ENCODE measurements around the gene SCAI.
A peak's percentile ranks its signal among the peaks of the same experiment; 100 is the strongest.
"Not testable (repeated sequence)": the region's sequence is repeated elsewhere in the genome, so short reads cannot be mapped to it uniquely, and the experiment has no call there.

The SCAI gene

GRCh38 chr9:125143377-125144090 is at the start of gene SCAI:
Gene SCAI, minus strand, starts transcription at chr9:125143528. Its CDS starts 91 bp downstream, at chr9:125143437.
- DNase-seq (ENCODE audit: extremely low read depth in 1 of 2, low read depth in 1 of 2): peak; percentile 95 to 97

DNA sequence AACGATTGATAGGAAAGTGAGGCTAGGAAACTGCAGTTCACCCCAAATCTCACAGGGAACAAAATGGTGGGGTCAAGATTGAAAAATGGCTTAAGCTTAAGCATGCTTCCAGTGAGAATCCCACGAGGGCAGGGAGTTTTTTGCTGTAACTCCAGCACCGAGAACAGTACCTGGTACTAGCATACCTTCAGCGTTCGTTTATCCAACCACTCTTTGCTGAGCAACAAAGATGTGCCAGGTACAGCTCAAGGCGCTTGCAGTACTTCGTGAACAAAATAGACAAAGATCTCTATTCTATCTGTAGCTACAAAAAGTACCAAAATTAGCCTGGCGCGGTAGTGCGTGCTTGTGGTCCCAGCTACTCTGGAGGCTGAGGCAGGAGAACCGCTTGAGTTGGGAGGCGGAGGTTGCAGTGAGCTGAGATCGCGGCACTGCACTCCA is 47.1 kb upstream of the SCAI start:
- DNase-seq (ENCODE audit: extremely low read depth in 1 of 2, low read depth in 1 of 2): no peak

GRCh38 chr9:125189361-125190289 is 46.3 kb upstream of the SCAI start, which contains the start of gene PPP6C:
Gene PPP6C, minus strand, starts transcription at chr9:125189803. Its CDS starts 85 bp downstream, at chr9:125189718.
- peak; percentile 92 to 97 for DNase-seq (ENCODE audit: extremely low read depth in 1 of 2, low read depth in 1 of 2)

DNA sequence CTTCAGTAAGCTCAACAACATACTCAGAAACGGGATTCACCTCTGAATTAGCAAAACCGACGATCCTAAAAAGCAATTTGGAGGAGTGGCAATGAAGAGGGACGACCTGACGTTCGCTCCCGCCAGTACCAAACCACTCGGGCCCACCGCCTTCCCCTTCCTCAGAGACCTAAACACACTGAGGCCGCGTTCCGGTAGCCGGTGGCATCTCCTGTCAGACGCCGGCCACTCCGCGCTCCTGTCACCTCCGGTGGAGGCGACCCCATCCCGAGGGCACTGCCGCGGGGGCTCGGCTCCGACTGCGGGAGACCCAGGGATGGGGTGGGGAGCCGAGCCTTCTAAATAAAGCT is 45.7 kb upstream of the SCAI start:
- DNase-seq (ENCODE audit: extremely low read depth in 1 of 2, low read depth in 1 of 2): peak in 1 of 2 donors; percentile 21

DNA sequence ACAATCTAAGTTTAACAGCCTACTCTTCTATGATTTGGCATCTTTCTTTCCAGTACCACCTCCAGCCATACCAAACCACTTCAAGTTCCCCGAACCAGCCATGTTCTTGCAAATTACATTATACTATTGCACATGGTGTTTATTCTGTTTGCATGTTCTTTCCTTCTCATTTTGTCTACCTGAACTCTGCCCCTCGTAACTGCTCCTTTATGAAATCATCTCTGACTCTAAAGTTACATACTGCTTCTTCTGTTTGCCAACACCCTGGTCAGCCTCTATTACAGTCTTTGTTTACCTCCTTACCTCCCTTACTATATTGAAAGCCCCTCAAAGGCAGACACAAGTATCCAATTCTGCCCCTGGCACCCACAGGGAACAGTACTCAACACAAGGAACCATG is 40.2 kb upstream of the SCAI start:
- DNase-seq (ENCODE audit: extremely low read depth in 1 of 2, low read depth in 1 of 2): no peak

- no peak for DNase-seq (ENCODE audit: extremely low read depth in 1 of 2, low read depth in 1 of 2)
Observed at GRCh38 chr9:125183054-125183453, 39.7 kb upstream of the SCAI start.

DNA sequence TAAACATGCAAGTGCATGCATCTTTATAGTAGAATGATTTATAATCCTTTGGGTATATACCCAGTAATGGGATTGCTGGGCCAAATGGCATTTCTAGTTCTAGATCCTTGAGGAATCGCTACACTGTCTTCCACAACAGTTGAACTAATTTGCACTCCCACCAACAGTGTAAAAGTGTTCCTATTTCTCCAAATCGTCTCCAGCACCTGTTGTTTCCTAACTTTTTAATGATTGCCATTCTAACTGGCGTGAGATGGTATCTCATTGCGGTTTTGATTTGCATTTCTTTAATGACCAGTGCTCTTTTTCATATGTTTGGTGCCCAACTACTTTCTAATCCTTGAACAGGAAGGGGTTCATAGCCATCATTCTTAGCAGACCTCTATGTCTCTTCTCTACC is 38.4 kb upstream of the SCAI start:
- not testable (repeated sequence) for DNase-seq (ENCODE audit: extremely low read depth in 1 of 2, low read depth in 1 of 2)

- DNase-seq (ENCODE audit: extremely low read depth in 1 of 2, low read depth in 1 of 2): no peak
Observed at GRCh38 chr9:125180876-125181275, 37.5 kb upstream of the SCAI start.

- not testable (repeated sequence) for DNase-seq (ENCODE audit: extremely low read depth in 1 of 2, low read depth in 1 of 2)
Observed at GRCh38 chr9:125179776-125180175, 36.4 kb upstream of the SCAI start.

GRCh38 chr9:125177888-125178287 is 34.6 kb upstream of the SCAI start:
- no peak for DNase-seq (ENCODE audit: extremely low read depth in 1 of 2, low read depth in 1 of 2)

DNA sequence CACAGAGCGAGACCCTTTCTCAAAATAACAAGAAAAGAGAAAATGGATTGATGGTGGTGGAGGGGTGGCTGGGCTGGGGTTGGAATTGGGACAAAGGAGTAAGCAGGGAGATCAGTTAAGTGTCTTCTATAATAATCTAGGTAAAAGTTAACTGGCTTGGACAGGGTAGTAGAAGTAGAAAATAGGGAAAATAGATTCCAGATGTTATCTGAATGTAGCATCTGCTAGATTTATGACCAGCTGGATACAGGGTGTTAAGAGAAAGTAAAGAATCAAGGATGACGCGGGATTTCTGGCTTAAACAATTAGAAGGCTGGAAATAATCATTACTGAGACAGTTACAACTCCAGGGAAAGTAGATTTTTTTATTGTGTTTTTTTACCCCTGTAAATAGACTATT is 33.3 kb upstream of the SCAI start:
- DNase-seq (ENCODE audit: extremely low read depth in 1 of 2, low read depth in 1 of 2): no peak

DNA sequence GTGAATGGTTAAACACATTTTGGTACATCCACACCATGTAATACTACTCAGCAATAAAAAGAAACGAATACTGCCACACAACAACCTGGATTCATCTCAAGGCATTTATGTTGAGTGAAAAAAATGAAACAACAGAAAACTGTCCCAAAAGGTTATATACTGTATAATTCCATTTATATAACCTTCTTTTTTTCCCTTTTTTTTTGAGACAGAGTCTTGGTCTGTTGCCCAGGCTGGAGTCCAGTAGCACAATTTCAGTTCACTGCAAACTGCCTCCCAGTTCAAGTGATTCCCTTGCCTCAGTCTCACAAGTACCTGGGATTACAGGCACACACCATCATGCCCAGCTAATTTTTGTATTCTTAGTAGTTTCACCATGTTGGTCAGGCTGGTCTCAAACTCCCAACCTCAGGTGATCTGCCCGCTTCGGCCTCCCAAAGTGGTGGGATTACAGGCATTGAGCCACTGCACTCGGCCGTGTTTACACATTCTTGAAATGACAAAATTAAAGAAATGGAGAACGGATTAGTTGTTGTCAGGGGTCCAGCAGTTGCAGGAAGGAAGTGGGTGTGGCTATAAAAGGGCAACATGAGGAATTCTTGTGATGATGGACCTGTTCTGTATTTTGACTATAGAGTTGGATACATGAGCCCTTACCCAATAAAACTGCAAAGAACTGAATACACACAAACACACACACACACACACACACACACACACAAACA is 28.9 kb upstream of the SCAI start:
- DNase-seq (ENCODE audit: extremely low read depth in 1 of 2, low read depth in 1 of 2): no peak

GRCh38 chr9:125169895-125170294 is 26.6 kb upstream of the SCAI start:
- no peak for DNase-seq (ENCODE audit: extremely low read depth in 1 of 2, low read depth in 1 of 2)

- DNase-seq (ENCODE audit: extremely low read depth in 1 of 2, low read depth in 1 of 2): no peak
Observed at GRCh38 chr9:125166762-125167161, 23.4 kb upstream of the SCAI start.

DNA sequence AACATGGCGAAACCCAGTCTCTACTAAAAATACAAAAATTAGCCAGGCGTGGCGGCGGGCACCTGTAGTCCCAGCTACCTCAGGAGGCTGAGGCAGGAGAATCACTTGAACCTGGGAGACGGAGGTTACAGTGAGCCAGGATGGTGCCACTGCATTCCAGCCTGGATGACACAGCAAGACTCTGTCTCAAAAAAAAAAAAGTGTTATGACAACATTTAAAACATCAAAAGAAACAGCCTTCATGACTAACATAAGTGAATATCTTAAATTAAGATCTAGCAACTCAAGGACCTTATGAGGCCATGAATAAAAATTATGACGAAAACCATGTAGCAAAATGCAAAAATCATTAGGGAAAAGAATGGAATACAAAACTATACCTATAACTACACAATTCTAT is 19.6 kb upstream of the SCAI start:
- DNase-seq (ENCODE audit: extremely low read depth in 1 of 2, low read depth in 1 of 2): not testable (repeated sequence)

DNA sequence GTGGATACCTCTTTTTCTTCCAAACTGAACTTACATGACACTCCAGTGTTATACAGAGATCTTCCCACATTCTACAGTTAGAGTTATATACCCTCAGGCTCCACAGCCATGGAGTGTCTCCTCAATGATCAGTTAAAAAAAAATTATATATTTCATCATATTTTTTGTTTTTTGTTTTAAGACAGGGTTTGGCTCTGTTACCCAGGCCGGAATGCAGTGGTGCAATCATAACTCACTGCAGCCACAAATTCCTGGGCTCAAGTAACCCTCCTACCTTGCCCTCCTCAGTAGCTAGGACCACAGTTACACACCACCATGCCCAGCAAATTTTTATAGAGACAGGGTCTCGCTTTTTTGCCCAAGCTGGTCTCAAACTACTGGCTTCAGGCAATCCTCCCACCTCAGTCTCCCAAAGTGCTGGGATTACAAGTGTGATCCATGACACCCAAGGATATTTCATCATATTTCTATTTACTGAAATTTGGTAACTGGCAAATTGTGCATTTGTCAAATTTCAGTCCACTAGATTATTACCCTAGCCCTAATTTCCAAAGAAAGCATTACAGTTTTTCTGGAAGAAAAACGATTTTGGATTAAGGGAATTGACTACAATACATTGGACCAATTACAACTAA is 18.1 kb upstream of the SCAI start:
- no peak for DNase-seq (ENCODE audit: extremely low read depth in 1 of 2, low read depth in 1 of 2)

- DNase-seq (ENCODE audit: extremely low read depth in 1 of 2, low read depth in 1 of 2): no peak
Observed at GRCh38 chr9:125160750-125161149, 17.4 kb upstream of the SCAI start.

DNA sequence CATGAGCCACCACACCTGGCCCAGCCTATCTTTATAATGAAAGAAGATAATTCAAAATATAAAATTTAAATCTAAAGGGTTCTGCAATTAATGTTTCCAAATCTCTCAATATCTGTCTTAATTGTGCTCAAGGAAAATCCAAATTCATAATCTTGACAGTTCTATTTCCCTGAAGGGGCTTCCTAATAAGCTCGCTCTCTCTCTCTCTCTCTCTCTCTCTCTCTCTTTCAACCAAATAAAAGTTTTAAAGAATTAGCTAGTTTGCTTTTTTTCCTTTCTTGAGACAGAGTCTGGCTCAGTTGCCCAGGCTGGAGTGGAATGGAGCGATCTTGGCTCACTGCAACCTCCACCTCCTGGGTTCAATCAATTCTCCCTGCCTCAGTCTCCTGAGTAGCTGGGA is 13.2 kb upstream of the SCAI start:
- no peak for DNase-seq (ENCODE audit: extremely low read depth in 1 of 2, low read depth in 1 of 2)

DNA sequence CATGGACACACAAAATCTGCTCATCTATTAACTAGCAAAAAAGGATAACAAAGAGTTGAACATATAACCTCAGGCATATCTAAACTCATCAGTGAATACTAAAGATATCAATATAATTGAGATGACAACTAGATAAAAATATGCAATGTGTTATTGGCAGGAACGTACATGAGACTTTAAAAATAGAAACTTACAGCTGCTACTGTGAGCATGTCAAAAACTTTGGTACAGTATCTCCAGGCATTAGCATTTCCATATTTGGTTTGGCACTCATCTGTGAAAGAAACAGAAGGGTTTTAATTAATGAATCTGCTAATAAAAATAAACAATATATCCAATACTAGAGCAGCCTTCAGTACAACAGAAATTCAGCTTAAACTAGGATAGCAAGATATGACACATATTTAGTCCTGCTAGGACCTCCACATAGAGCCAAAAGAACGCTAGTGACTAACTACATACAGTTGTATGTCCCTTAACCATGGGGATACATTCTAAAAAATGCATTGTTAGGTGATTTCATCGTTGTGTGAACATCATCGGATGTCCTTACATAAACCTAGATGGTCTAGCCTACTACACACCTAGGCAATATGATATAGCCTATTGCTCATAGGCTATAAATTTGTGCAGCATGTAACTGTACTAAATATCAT is 10.5 kb upstream of the SCAI start:
- DNase-seq (ENCODE audit: extremely low read depth in 1 of 2, low read depth in 1 of 2): no peak

DNA sequence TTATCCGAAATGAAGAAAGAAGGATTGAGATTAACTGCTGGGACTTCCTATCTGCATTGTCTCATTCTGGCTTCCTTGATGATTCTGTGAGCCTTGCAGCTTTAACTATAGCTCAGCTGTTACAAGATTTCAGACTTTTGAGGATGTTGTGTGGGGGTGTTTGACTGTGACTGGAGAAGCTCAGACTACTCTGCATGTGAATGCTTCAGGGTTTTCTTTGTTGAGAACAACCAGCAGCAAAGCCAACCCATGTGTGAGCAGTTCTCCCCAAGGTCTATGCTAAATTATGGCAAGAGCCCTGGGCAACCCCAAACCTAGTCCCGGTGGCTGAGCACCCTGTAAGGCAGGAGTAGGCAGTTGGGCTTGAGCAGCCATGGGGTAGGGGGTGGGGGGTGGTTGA is 8.4 kb upstream of the SCAI start:
- no peak for DNase-seq (ENCODE audit: extremely low read depth in 1 of 2, low read depth in 1 of 2)
